Astrocyte (in vitro differentiated cells and primary cell): ENCODE measurements around the gene FSTL4.

Experiments used
- EZH2 ChIP-seq: IDR thresholded peaks from 2 replicates; pipeline ENCODE4 v1.6.1; 2012; ENCODE audit warnings: mild to moderate bottlenecking, low read length, inconsistent platforms; ENCODE audit not compliant: insufficient read depth
- TF ChIP-seq, protein P1 (sequence below): IDR thresholded peaks from 2 replicates; pipeline ENCODE4 v1.5.1; 2011; ENCODE audit warnings: low read depth, mild to moderate bottlenecking, inconsistent platforms, low read length, moderate library complexity; ENCODE audit not compliant: insufficient read depth

DNA sequence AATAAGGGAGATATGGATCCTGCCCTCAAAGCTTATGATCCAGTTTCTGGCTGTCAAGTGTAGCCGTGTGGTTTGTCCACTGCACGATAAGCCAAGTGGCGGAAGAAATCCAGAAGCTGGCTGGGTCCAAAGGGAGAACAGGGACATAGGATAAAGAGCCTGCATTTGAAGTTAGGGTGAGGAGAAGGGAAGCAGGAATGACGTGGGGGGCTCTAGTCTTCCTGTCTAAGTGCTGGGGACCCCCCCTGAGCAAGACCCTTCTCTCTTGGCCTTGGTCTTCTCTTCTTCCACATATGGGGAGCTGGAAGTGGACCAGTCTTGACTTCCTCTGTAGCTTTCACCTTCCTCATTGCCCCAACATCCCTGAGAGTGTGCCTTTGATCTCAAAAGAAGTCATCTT lies 186.6 kb downstream of the FSTL4 start:
- no peak for TF ChIP-seq EZH2
- TF ChIP-seq, protein P1, sequence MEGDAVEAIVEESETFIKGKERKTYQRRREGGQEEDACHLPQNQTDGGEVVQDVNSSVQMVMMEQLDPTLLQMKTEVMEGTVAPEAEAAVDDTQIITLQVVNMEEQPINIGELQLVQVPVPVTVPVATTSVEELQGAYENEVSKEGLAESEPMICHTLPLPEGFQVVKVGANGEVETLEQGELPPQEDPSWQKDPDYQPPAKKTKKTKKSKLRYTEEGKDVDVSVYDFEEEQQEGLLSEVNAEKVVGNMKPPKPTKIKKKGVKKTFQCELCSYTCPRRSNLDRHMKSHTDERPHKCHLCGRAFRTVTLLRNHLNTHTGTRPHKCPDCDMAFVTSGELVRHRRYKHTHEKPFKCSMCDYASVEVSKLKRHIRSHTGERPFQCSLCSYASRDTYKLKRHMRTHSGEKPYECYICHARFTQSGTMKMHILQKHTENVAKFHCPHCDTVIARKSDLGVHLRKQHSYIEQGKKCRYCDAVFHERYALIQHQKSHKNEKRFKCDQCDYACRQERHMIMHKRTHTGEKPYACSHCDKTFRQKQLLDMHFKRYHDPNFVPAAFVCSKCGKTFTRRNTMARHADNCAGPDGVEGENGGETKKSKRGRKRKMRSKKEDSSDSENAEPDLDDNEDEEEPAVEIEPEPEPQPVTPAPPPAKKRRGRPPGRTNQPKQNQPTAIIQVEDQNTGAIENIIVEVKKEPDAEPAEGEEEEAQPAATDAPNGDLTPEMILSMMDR: no peak
